ENCODE data around the gene FEN1. TPM values are rescaled to one million over a fixed set of nuclear protein-coding genes. Genes with fewer than 3 reads are reported as not detected.

FEN1 gene
- total RNA-seq, 1 donor from 2014 or later, result 147 TPM

GRCh38 chr11:61762798-61763197, 29.9 kb upstream of the FEN1 start:
- DNase-seq (ENCODE audit: low spot score), result no peak
- no peaks in the 10 kb centered on the region for H3K36me3 Mint-ChIP-seq (ENCODE audit: low read depth)
- no peaks in the 10 kb centered on the region for H3K4me1 Mint-ChIP-seq (ENCODE audit: low read depth)
- no peak overlapping the region for H3K27ac Mint-ChIP-seq
- H3K9me3 Mint-ChIP-seq, result no peaks in the 10 kb centered on the region
- no peak overlapping the region for H3K4me3 Mint-ChIP-seq
- intact Hi-C loops (cut with micrococcal nuclease), result no loop called here
- H3K27me3 Mint-ChIP-seq (ENCODE audit: insufficient read depth), result no peaks in the 10 kb centered on the region

- Mint-ChIP-seq H3K9me3 (no peaks in the 10 kb centered on the region), H3K27ac (no peak overlapping the region), H3K27me3 (ENCODE audit: insufficient read depth) (no peaks in the 10 kb centered on the region), H3K4me3 (no peak overlapping the region), H3K4me1 (ENCODE audit: low read depth) (no peaks in the 10 kb centered on the region), H3K36me3 (ENCODE audit: low read depth) (no peaks in the 10 kb centered on the region)
- DNase-seq (ENCODE audit: low spot score), result no peak
- intact Hi-C loops (cut with micrococcal nuclease), result no loop called here
Observed at GRCh38 chr11:61763930-61764605, 28.6 kb upstream of the FEN1 start.

GRCh38 chr11:61764606-61765260, 28.0 kb upstream of the FEN1 start:
- Mint-ChIP-seq H3K27ac (no peak overlapping the region), H3K4me1 (ENCODE audit: low read depth) (no peaks in the 10 kb centered on the region), H3K36me3 (ENCODE audit: low read depth) (no peaks in the 10 kb centered on the region), H3K9me3 (no peaks in the 10 kb centered on the region), H3K4me3 (no peak overlapping the region), H3K27me3 (ENCODE audit: insufficient read depth) (no peaks in the 10 kb centered on the region)
- intact Hi-C loops (cut with micrococcal nuclease), result no loop called here
- DNase-seq (ENCODE audit: low spot score), result no peak

- DNase-seq (ENCODE audit: low spot score), result no peak
- Mint-ChIP-seq H3K36me3 (ENCODE audit: low read depth) (no peaks in the 10 kb centered on the region), H3K9me3 (no peaks in the 10 kb centered on the region), H3K4me1 (ENCODE audit: low read depth) (no peaks in the 10 kb centered on the region), H3K27ac (no peak overlapping the region), H3K4me3 (no peak overlapping the region), H3K27me3 (ENCODE audit: insufficient read depth) (no peaks in the 10 kb centered on the region)
- intact Hi-C loops (cut with micrococcal nuclease), result no loop called here
Observed at GRCh38 chr11:61765550-61766253, 27.0 kb upstream of the FEN1 start.

- no peaks in the 10 kb centered on the region for H3K4me1 Mint-ChIP-seq (ENCODE audit: low read depth)
- no peak overlapping the region for H3K27ac Mint-ChIP-seq
- H3K36me3 Mint-ChIP-seq (ENCODE audit: low read depth), result no peaks in the 10 kb centered on the region
- no peaks in the 10 kb centered on the region for H3K9me3 Mint-ChIP-seq
- no peaks in the 10 kb centered on the region for H3K27me3 Mint-ChIP-seq (ENCODE audit: insufficient read depth)
- DNase-seq (ENCODE audit: low spot score), result no peak
- intact Hi-C loops (cut with micrococcal nuclease), result no loop called here
- no peak overlapping the region for H3K4me3 Mint-ChIP-seq
Observed at GRCh38 chr11:61766353-61766841, 26.3 kb upstream of the FEN1 start.

- no peaks in the 10 kb centered on the region for H3K4me1 Mint-ChIP-seq (ENCODE audit: low read depth)
- intact Hi-C loops (cut with micrococcal nuclease), result no loop called here
- DNase-seq (ENCODE audit: low spot score), result no peak
- H3K4me3 Mint-ChIP-seq, result no peak overlapping the region
- no peaks in the 10 kb centered on the region for H3K9me3 Mint-ChIP-seq
- no peaks in the 10 kb centered on the region for H3K27me3 Mint-ChIP-seq (ENCODE audit: insufficient read depth)
- H3K27ac Mint-ChIP-seq, result no peak overlapping the region
- no peaks in the 10 kb centered on the region for H3K36me3 Mint-ChIP-seq (ENCODE audit: low read depth)
Observed at GRCh38 chr11:61768376-61769076, 24.2 kb upstream of the FEN1 start.

- Mint-ChIP-seq H3K27me3 (ENCODE audit: insufficient read depth) (no peaks in the 10 kb centered on the region), H3K36me3 (ENCODE audit: low read depth) (no peaks in the 10 kb centered on the region), H3K4me1 (ENCODE audit: low read depth) (no peaks in the 10 kb centered on the region), H3K27ac (no peak overlapping the region), H3K9me3 (no peaks in the 10 kb centered on the region), H3K4me3 (no peak overlapping the region)
- intact Hi-C loops (cut with micrococcal nuclease), result no loop called here
- no peak for DNase-seq (ENCODE audit: low spot score)
Observed at GRCh38 chr11:61769169-61769920, 23.4 kb upstream of the FEN1 start.

GRCh38 chr11:61769946-61770683, 22.6 kb upstream of the FEN1 start:
- Mint-ChIP-seq H3K4me3 (no peak overlapping the region), H3K4me1 (ENCODE audit: low read depth) (no peaks in the 10 kb centered on the region), H3K27me3 (ENCODE audit: insufficient read depth) (no peaks in the 10 kb centered on the region), H3K9me3 (no peaks in the 10 kb centered on the region), H3K27ac (no peak overlapping the region), H3K36me3 (ENCODE audit: low read depth) (no peaks in the 10 kb centered on the region)
- intact Hi-C loops (cut with micrococcal nuclease), result no loop called here
- DNase-seq (ENCODE audit: low spot score), result no peak

- Mint-ChIP-seq H3K27ac (no peak overlapping the region), H3K9me3 (no peaks in the 10 kb centered on the region), H3K27me3 (ENCODE audit: insufficient read depth) (no peaks in the 10 kb centered on the region), H3K4me3 (no peak overlapping the region), H3K4me1 (ENCODE audit: low read depth) (no peaks in the 10 kb centered on the region), H3K36me3 (ENCODE audit: low read depth) (no peaks in the 10 kb centered on the region)
- intact Hi-C loops (cut with micrococcal nuclease), result no loop called here
- no peak for DNase-seq (ENCODE audit: low spot score)
Observed at GRCh38 chr11:61771195-61771894, 21.4 kb upstream of the FEN1 start.

GRCh38 chr11:61771985-61772455, 20.7 kb upstream of the FEN1 start:
- Mint-ChIP-seq H3K27ac (peak overlapping the region; percentile 40), H3K36me3 (ENCODE audit: low read depth) (no peaks in the 10 kb centered on the region), H3K27me3 (ENCODE audit: insufficient read depth) (no peaks in the 10 kb centered on the region), H3K4me3 (no peak overlapping the region), H3K4me1 (ENCODE audit: low read depth) (no peaks in the 10 kb centered on the region), H3K9me3 (no peaks in the 10 kb centered on the region)
- intact Hi-C loops (cut with micrococcal nuclease), result no loop called here
- DNase-seq (ENCODE audit: low spot score), result no peak

GRCh38 chr11:61773356-61773755, 19.4 kb upstream of the FEN1 start:
- peaks cover 8% of the 10 kb centered on the region for H3K4me1 Mint-ChIP-seq (ENCODE audit: low read depth)
- intact Hi-C loops (cut with micrococcal nuclease), result no loop called here
- H3K4me3 Mint-ChIP-seq, result no peak overlapping the region
- no peak overlapping the region for H3K27ac Mint-ChIP-seq
- DNase-seq (ENCODE audit: low spot score), result no peak
- H3K36me3 Mint-ChIP-seq (ENCODE audit: low read depth), result no peaks in the 10 kb centered on the region
- H3K9me3 Mint-ChIP-seq, result no peaks in the 10 kb centered on the region
- H3K27me3 Mint-ChIP-seq (ENCODE audit: insufficient read depth), result no peaks in the 10 kb centered on the region
